Kidney (tissue), 14 donors: Measurements from ENCODE around the gene CNTN4. TPM values are rescaled to one million over a fixed set of nuclear protein-coding genes. Genes with fewer than 3 reads are reported as not detected.

Source experiments
- DNase-seq, 5 donors: peaks; one replicate each; pipeline ENCODE4 v3.0.0-alpha.2; 2013 to 2020
- FAIRE-seq: peaks from 2 replicates; lab custom pipeline; 2012; peaks lifted over from hg19 to GRCh38; lab: Jason Lieb, UNC
- H3K27ac ChIP-seq, 2 donors: one replicate each; pipeline ENCODE4 v1.7.0; 2013; ENCODE audit warnings: low read depth in 2 of 2, low read length in 2 of 2, inconsistent platforms in 1 of 2
- H3K27me3 ChIP-seq: one replicate; pipeline ENCODE4 v1.7.1; 2013; ENCODE audit warnings: low read length, inconsistent platforms; ENCODE audit not compliant: control insufficient read depth, insufficient read depth
- H3K36me3 ChIP-seq, 3 donors: one replicate each; pipeline versions ENCODE4 v1.7.0 to v1.7.1; 2013; ENCODE audit warnings: low read length in 3 of 3, control low read depth in 1 of 3, inconsistent platforms in 1 of 3; ENCODE audit not compliant: insufficient read depth in 3 of 3, control insufficient read depth in 2 of 3
- H3K4me1 ChIP-seq, 3 donors: one replicate each; pipeline versions ENCODE4 v1.7.0 to v1.7.1; 2013; ENCODE audit warnings: low read length in 3 of 3, inconsistent platforms in 1 of 3, low read depth in 1 of 3; ENCODE audit not compliant: control insufficient read depth in 2 of 3, insufficient read depth in 2 of 3
- H3K4me3 ChIP-seq, 3 donors: one replicate each; pipeline versions ENCODE4 v1.7.0 to v1.8.1; 2013; ENCODE audit warnings: low read length in 3 of 3, control low read depth in 1 of 3, inconsistent platforms in 1 of 3
- H3K9ac ChIP-seq, 3 donors: one replicate each; pipeline versions ENCODE4 v1.7.0 to v1.7.1; 2013; ENCODE audit warnings: low read length in 3 of 3, control low read depth in 1 of 3, inconsistent platforms in 1 of 3
- H3K9me3 ChIP-seq, 3 donors: one replicate each; pipeline versions ENCODE4 v1.7.0 to v1.7.1; 2013; ENCODE audit warnings: low read length in 3 of 3, control low read depth in 1 of 3, inconsistent platforms in 1 of 3; ENCODE audit not compliant: control insufficient read depth in 2 of 3, insufficient read depth in 1 of 3
- intact Hi-C: fragments of 100-400 bp; cut with DNase I; formaldehyde crosslinking; loops from one replicate; pipeline ENCODE4 v1.11.1; 2022
- polyA plus RNA-seq: library from polyadenylated mRNA; stranded (reverse); fragments of 350-450 nt; fragmentation: Illumina TruSeq; extraction: RNeasy Lipid Tissue Mini Kit (QIAGEN cat#74804); gene quantifications from one replicate; pipeline ENCODE4 v1.2.3, GENCODE V29; 2014; ENCODE audit warnings: low read depth, low replicate concordance; ENCODE audit not compliant: insufficient read depth
- total RNA-seq: library from RNA; stranded (reverse); fragmentation: NEBNext Ultra II Directional; extraction: Animal tissue kit (Norgen Biotek cat#: 25700); gene quantifications from one replicate; pipeline ENCODE4 v1.2.1, GENCODE V29; 2021
- TF ChIP-seq, protein P1 (sequence below): IDR thresholded peaks from 3 replicates; pipeline ENCODE4 v1.5.1; 2012; ENCODE audit warnings: mild to moderate bottlenecking, moderate library complexity, borderline replicate concordance; ENCODE audit not compliant: insufficient read depth; ENCODE audit errors: extremely low read depth
- donor health status: control.
- donor health status: control.
- donor health status: control.
- donor health status: control.
- donor health status: control.
- donor health status: DM: yes; HTN: yes; CAD: no.
- donor health status: Normal renal cell carcinoma (clear cell type).

CNTN4 gene
- total and polyA plus RNA-seq, 2 donors from 2014 or later: 2.2 to 13.4 TPM

DNA sequence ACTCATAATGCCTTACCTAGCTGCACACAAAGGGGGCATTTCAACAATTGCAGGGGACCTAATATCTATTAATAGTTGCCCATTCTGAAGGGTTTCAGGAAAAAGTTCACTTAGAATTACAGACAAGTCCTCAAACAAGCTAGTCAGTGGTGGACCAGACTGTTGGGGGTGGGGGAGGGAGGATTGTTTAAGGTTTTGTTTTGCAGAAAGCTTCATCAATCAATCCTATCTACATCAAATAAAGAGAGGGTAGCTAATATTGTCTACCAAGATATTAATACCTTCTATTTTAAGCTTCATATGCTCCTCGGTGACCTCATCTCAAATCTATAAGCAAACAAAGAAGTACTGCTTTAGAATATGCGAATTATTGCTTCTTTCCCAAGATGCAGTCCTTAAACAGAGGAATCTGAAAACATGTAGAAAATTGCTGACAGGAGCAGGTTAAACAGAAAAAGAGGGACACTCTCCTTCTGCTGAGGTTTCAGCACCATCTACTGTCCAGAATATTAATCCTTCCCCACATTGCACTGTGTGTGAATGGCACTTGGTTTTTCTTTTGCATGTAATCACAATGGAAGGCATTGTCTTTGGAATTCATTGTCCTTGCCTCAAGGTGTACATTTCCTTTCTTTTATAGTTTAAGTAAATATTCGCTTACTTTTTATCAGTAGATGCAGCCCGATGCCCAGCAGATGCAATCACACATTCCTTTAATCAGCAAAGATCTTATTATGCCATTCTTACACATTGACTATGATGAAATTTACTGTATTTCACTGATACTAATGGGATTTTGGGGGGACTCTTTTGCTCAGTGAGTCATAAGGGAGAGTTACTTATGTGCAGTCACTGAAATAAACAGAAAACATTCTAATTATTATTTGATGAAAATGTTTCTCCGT lies 916.8 kb downstream of the CNTN4 start:
- Histone ChIP-seq H3K27me3 (no peaks in the 10 kb centered on the region), H3K4me1 (peaks cover 0 to 5% (median 3%) of the 10 kb centered on the region in 3 donors), H3K27ac (no peak overlapping the region), H3K9ac (peak overlapping the region in 1 of 3 donors; percentile 5), H3K4me3 (no peak overlapping the region), H3K9me3 (no peaks in the 10 kb centered on the region), H3K36me3 (no peaks in the 10 kb centered on the region)
- peak in 3 of 5 donors; percentile 55 to 87 (median 86) for DNase-seq
- TF ChIP-seq, protein P1, sequence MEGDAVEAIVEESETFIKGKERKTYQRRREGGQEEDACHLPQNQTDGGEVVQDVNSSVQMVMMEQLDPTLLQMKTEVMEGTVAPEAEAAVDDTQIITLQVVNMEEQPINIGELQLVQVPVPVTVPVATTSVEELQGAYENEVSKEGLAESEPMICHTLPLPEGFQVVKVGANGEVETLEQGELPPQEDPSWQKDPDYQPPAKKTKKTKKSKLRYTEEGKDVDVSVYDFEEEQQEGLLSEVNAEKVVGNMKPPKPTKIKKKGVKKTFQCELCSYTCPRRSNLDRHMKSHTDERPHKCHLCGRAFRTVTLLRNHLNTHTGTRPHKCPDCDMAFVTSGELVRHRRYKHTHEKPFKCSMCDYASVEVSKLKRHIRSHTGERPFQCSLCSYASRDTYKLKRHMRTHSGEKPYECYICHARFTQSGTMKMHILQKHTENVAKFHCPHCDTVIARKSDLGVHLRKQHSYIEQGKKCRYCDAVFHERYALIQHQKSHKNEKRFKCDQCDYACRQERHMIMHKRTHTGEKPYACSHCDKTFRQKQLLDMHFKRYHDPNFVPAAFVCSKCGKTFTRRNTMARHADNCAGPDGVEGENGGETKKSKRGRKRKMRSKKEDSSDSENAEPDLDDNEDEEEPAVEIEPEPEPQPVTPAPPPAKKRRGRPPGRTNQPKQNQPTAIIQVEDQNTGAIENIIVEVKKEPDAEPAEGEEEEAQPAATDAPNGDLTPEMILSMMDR: peak; percentile 72
- FAIRE-seq: peak; percentile 85
- intact Hi-C loops: no loop called here

DNA sequence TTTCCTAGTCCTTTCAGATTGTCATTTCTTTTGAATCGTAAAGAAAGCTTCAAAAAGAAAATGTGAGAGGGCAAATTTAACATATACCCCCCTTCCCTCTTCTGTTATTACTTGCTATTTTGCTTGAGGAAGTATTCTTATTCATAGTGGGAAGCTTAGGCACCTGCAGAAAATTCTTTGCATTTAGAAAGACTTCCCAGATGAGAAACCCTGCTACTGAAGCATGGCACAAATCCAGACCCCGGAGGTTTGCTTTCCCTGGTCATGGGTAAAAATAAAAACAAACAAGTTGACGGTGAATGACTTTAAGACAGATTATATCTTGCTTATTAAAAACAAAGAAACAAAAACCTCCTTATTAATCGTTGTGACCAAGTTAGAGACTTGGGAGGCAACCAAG lies 917.6 kb downstream of the CNTN4 start:
- intact Hi-C loops: no loop called here
- H3K4me1 ChIP-seq: peaks cover 0 to 5% (median 3%) of the 10 kb centered on the region in 3 donors
- no peak overlapping the region for H3K9ac ChIP-seq
- H3K4me3 ChIP-seq: no peak overlapping the region
- H3K36me3 ChIP-seq: no peaks in the 10 kb centered on the region
- no peaks in the 10 kb centered on the region for H3K27me3 ChIP-seq
- TF ChIP-seq, protein P1: no peak
- FAIRE-seq (no peak), DNase-seq (peak in 2 of 5 donors; percentile 33 to 40)
- H3K27ac ChIP-seq: no peak overlapping the region
- no peaks in the 10 kb centered on the region for H3K9me3 ChIP-seq

DNA sequence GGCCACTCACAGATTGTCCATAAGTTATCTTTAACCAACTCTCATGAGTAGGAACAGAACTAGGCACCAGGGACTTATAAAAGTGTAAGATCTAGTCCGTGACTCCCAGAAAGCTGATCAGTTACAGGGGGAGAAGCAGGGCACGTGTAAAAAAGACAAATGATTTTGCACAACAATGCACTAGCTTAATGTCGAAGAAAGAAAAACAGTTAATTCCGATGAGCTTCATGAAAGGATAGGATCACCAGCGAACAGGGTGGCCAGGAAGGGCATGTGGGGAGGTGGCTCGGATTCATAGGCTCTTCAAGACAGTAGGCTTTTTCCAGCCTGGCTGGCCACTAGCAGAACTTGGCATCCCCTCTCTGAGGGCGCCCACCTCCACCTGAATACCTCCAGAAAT lies 921.5 kb downstream of the CNTN4 start:
- DNase-seq: no peak
- intact Hi-C loops: no loop called here
- Histone ChIP-seq H3K27ac (no peak overlapping the region), H3K9ac (no peak overlapping the region), H3K27me3 (no peaks in the 10 kb centered on the region), H3K36me3 (no peaks in the 10 kb centered on the region), H3K9me3 (no peaks in the 10 kb centered on the region), H3K4me3 (no peak overlapping the region), H3K4me1 (peaks cover 0 to 3% (median 0%) of the 10 kb centered on the region in 3 donors)
- FAIRE-seq: no peak
- TF ChIP-seq, protein P1: no peak
